Measurements from ENCODE around the gene ZBTB16.

- TF ChIP-seq CTCF (IDR thresholded peaks at IDR 0.05; ENCODE audit: extremely low read depth in 1 of 2, insufficient read depth in 1 of 2, low read depth in 1 of 2, low read length in 2 of 2): no peak
- no peak for TF ChIP-seq EZH2 (IDR thresholded peaks at IDR 0.05; ENCODE audit: borderline replicate concordance, low read depth, low read length, severe bottlenecking)
Observed at GRCh38 chr11:114128399-114128798, 68.9 kb downstream of the ZBTB16 start.

Measured in endothelial cell of umbilical vein (primary cell).